Measurements from ENCODE around the gene CRTC1. TPM values are rescaled to one million over a fixed set of nuclear protein-coding genes. Genes with fewer than 3 reads are reported as not detected.

Gene CRTC1
- total RNA-seq, 1 donor from 2014 or later = 15.5 TPM

DNA sequence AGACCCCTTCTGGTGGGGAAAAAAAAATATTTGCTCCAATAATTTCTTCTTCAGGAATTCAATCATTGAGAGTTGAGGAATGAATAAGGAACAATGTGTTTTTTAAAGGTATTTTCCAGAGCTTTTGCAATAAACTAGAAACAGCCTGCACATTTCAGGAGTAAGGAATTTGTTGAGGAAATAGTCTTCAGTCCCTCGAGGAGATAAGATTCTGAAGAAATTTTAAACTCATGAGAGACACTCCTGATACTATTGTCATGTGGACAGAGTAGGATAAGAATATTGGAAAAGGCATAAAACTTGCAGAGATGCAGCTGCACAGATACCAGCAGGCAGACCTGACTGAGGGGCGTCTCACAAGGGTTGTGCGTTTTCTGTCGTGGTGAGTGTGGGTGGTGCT, 71.0 kb downstream of the CRTC1 start:
- Mint-ChIP-seq H3K27me3 (no peaks in the 10 kb centered on the region), H3K9me3 (no peaks in the 10 kb centered on the region), H3K36me3 (ENCODE audit: low read depth) (peaks cover 35% of the 10 kb centered on the region), H3K4me3 (no peak overlapping the region), H3K27ac (no peak overlapping the region), H3K4me1 (no peaks in the 10 kb centered on the region)
- ChIA-PET POLR2A (no interaction called here), CTCF (no interaction called here)
- intact Hi-C loops (cut with micrococcal nuclease) = no loop called here
- no peak for DNase-seq
- ATAC-seq (ENCODE audit: low read depth) = no peak
- TF ChIP-seq, protein P1, sequence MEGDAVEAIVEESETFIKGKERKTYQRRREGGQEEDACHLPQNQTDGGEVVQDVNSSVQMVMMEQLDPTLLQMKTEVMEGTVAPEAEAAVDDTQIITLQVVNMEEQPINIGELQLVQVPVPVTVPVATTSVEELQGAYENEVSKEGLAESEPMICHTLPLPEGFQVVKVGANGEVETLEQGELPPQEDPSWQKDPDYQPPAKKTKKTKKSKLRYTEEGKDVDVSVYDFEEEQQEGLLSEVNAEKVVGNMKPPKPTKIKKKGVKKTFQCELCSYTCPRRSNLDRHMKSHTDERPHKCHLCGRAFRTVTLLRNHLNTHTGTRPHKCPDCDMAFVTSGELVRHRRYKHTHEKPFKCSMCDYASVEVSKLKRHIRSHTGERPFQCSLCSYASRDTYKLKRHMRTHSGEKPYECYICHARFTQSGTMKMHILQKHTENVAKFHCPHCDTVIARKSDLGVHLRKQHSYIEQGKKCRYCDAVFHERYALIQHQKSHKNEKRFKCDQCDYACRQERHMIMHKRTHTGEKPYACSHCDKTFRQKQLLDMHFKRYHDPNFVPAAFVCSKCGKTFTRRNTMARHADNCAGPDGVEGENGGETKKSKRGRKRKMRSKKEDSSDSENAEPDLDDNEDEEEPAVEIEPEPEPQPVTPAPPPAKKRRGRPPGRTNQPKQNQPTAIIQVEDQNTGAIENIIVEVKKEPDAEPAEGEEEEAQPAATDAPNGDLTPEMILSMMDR (IDR thresholded peaks at IDR 0.05) = no peak

- intact Hi-C loops (cut with micrococcal nuclease) = no loop called here
- DNase-seq (no peak), ATAC-seq (ENCODE audit: low read depth) (no peak)
- Mint-ChIP-seq H3K36me3 (ENCODE audit: low read depth) (peaks cover 20% of the 10 kb centered on the region), H3K9me3 (no peaks in the 10 kb centered on the region), H3K4me3 (no peak overlapping the region), H3K4me1 (no peaks in the 10 kb centered on the region), H3K27ac (no peak overlapping the region), H3K27me3 (no peaks in the 10 kb centered on the region)
- TF ChIP-seq, protein P1 (IDR thresholded peaks at IDR 0.05) = no peak
- ChIA-PET POLR2A (no interaction called here), CTCF (no interaction called here)
These were observed 73.4 kb downstream of the CRTC1 start for GRCh38 chr19:18756896-18757295.

GRCh38 chr19:18759304-18759994, 76.0 kb downstream of the CRTC1 start:
- peaks cover 6% of the 10 kb centered on the region for H3K36me3 Mint-ChIP-seq (ENCODE audit: low read depth)
- DNase-seq (no peak), ATAC-seq (ENCODE audit: low read depth) (no peak)
- intact Hi-C loops (cut with micrococcal nuclease) = no loop called here
- peaks cover 4% of the 10 kb centered on the region for H3K4me1 Mint-ChIP-seq
- H3K4me3 Mint-ChIP-seq = no peak overlapping the region
- H3K27me3 Mint-ChIP-seq = no peaks in the 10 kb centered on the region
- ChIA-PET CTCF (no interaction called here), POLR2A (interaction anchor here (0.6 kb wide), 1 partner anchor 953 kb away, joined by 5 read pairs; no protein-coding TSS in a partner anchor)
- no peaks in the 10 kb centered on the region for H3K9me3 Mint-ChIP-seq
- H3K27ac Mint-ChIP-seq = no peak overlapping the region
- TF ChIP-seq, protein P1 (IDR thresholded peaks at IDR 0.05) = no peak

DNA sequence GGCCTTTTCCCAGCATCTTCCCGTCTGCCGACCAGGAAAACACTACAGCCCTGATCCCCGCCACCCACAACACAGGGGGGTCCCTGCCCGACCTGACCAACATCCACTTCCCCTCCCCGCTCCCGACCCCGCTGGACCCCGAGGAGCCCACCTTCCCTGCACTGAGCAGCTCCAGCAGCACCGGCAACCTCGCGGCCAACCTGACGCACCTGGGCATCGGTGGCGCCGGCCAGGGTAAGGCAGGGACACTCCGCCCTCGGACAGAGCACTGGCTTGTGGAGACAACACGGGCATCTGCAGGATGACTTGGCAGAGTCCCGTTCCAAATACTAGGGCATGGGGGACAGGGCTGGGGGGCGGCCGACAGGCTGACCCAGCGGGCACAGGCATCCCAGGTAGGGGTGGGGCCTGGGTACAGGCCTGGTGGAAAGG, 76.5 kb downstream of the CRTC1 start:
- Mint-ChIP-seq H3K9me3 (no peaks in the 10 kb centered on the region), H3K27ac (no peak overlapping the region), H3K4me1 (peaks cover 6% of the 10 kb centered on the region), H3K27me3 (no peaks in the 10 kb centered on the region), H3K4me3 (no peak overlapping the region), H3K36me3 (ENCODE audit: low read depth) (peaks cover 4% of the 10 kb centered on the region)
- TF ChIP-seq, protein P1 (IDR thresholded peaks at IDR 0.05) = no peak
- ATAC-seq (ENCODE audit: low read depth) (no peak), DNase-seq (no peak)
- intact Hi-C loops (cut with micrococcal nuclease) = no loop called here
- ChIA-PET POLR2A (no interaction called here), CTCF (no interaction called here)

GRCh38 chr19:18760440-18761383, 77.2 kb downstream of the CRTC1 start:
- DNase-seq = no peak
- H3K4me3 Mint-ChIP-seq = no peak overlapping the region
- H3K27ac Mint-ChIP-seq = no peak overlapping the region
- no peaks in the 10 kb centered on the region for H3K9me3 Mint-ChIP-seq
- intact Hi-C loops (cut with micrococcal nuclease) = no loop called here
- ChIA-PET POLR2A (no interaction called here), CTCF (no interaction called here)
- TF ChIP-seq, protein P1 (IDR thresholded peaks at IDR 0.05) = no peak
- H3K4me1 Mint-ChIP-seq = peaks cover 6% of the 10 kb centered on the region
- ATAC-seq (ENCODE audit: low read depth) = no peak
- no peaks in the 10 kb centered on the region for H3K27me3 Mint-ChIP-seq
- H3K36me3 Mint-ChIP-seq (ENCODE audit: low read depth) = peaks cover 4% of the 10 kb centered on the region
